ENCODE measurements around the gene ABCA9.
A peak's percentile ranks its signal among the peaks of the same experiment; 100 is the strongest.

ABCA9 gene

GRCh38 chr17:69059458-69060175 is 1.1 kb downstream of the ABCA9 start:
- H4K8ac ChIP-seq (ENCODE audit: low read depth, low read length) = no peak overlapping the region
- H3K79me2 ChIP-seq (ENCODE audit: control insufficient read depth, insufficient read depth, low read length) = no peaks in the 10 kb centered on the region
- H3K27me3 ChIP-seq (ENCODE audit: insufficient read depth, low read length, poor library complexity) = no peaks in the 10 kb centered on the region
- H3K27ac ChIP-seq (ENCODE audit: low read depth, low read length) = no peak overlapping the region
- no peak overlapping the region for H2BK15ac ChIP-seq (replicated peaks; ENCODE audit: low read depth)
- no peak overlapping the region for H3K4me2 ChIP-seq (ENCODE audit: low read length)
- no peak for DNase-seq
- H3K79me1 ChIP-seq (ENCODE audit: low read length) = no peaks in the 10 kb centered on the region
- no peak overlapping the region for H2AK5ac ChIP-seq (ENCODE audit: low read length)
- H3K18ac ChIP-seq (ENCODE audit: low read length) = no peak overlapping the region
- no peak overlapping the region for H3K23ac ChIP-seq (ENCODE audit: low read length)
- no peak overlapping the region for H3K4me3 ChIP-seq (ENCODE audit: low read length)
- no peaks in the 10 kb centered on the region for H3K36me3 ChIP-seq (ENCODE audit: control insufficient read depth, insufficient read depth, low read length)
- WGBS (ENCODE audit: extremely low coverage, insufficient coverage, low lambda C conversion rate) = no CpG with 5 or more reads among the region's 7 CpGs
- H2BK5ac ChIP-seq (ENCODE audit: low read length) = no peak overlapping the region
- no peak overlapping the region for H4K5ac ChIP-seq (ENCODE audit: low read length)
- H3K4ac ChIP-seq (ENCODE audit: low read depth, low read length) = no peak overlapping the region
- no peaks in the 10 kb centered on the region for H3K4me1 ChIP-seq (ENCODE audit: control insufficient read depth, low read depth, low read length)
- H2BK120ac ChIP-seq (ENCODE audit: low read depth, low read length) = no peak overlapping the region
- H3K9ac ChIP-seq (ENCODE audit: low read length) = no peak overlapping the region
- H3K56ac ChIP-seq (ENCODE audit: low read length) = no peak overlapping the region

GRCh38 chr17:69058165-69058564 is 2.6 kb downstream of the ABCA9 start:
- DNase-seq = peak; percentile 75

GRCh38 chr17:69057280-69057679 is 3.4 kb downstream of the ABCA9 start:
- DNase-seq = no peak
- Histone ChIP-seq H2BK120ac (ENCODE audit: low read depth, low read length) (no peak overlapping the region), H4K5ac (ENCODE audit: low read length) (no peak overlapping the region), H3K4me2 (ENCODE audit: low read length) (no peak overlapping the region), H3K23ac (ENCODE audit: low read length) (no peak overlapping the region), H2BK15ac (replicated peaks; ENCODE audit: low read depth) (no peak overlapping the region), H3K56ac (ENCODE audit: low read length) (no peak overlapping the region), H3K27me3 (ENCODE audit: insufficient read depth, low read length, poor library complexity) (no peaks in the 10 kb centered on the region), H3K4me1 (ENCODE audit: control insufficient read depth, low read depth, low read length) (no peaks in the 10 kb centered on the region), H3K79me1 (ENCODE audit: low read length) (no peaks in the 10 kb centered on the region), H2AK5ac (ENCODE audit: low read length) (no peak overlapping the region), H3K18ac (ENCODE audit: low read length) (no peak overlapping the region), H3K9ac (ENCODE audit: low read length) (no peak overlapping the region), H3K79me2 (ENCODE audit: control insufficient read depth, insufficient read depth, low read length) (no peaks in the 10 kb centered on the region), H3K36me3 (ENCODE audit: control insufficient read depth, insufficient read depth, low read length) (no peaks in the 10 kb centered on the region), H3K4me3 (ENCODE audit: low read length) (no peak overlapping the region), H4K8ac (ENCODE audit: low read depth, low read length) (no peak overlapping the region), H3K4ac (ENCODE audit: low read depth, low read length) (no peak overlapping the region), H3K27ac (ENCODE audit: low read depth, low read length) (no peak overlapping the region), H2BK5ac (ENCODE audit: low read length) (no peak overlapping the region)
- WGBS (ENCODE audit: extremely low coverage, insufficient coverage, low lambda C conversion rate) = no CpG with 5 or more reads among the region's 1 CpG

More at GRCh38 chr17:69058165-69058564, 2.6 kb downstream of the ABCA9 start:
- Histone ChIP-seq H3K79me1 (ENCODE audit: low read length) (no peaks in the 10 kb centered on the region), H3K9ac (ENCODE audit: low read length) (no peak overlapping the region), H3K4me3 (ENCODE audit: low read length) (no peak overlapping the region), H3K56ac (ENCODE audit: low read length) (no peak overlapping the region), H3K4me2 (ENCODE audit: low read length) (no peak overlapping the region), H2BK120ac (ENCODE audit: low read depth, low read length) (no peak overlapping the region), H2AK5ac (ENCODE audit: low read length) (no peak overlapping the region), H3K4me1 (ENCODE audit: control insufficient read depth, low read depth, low read length) (no peaks in the 10 kb centered on the region), H3K27me3 (ENCODE audit: insufficient read depth, low read length, poor library complexity) (no peaks in the 10 kb centered on the region), H2BK5ac (ENCODE audit: low read length) (no peak overlapping the region), H3K4ac (ENCODE audit: low read depth, low read length) (no peak overlapping the region), H3K23ac (ENCODE audit: low read length) (no peak overlapping the region), H4K5ac (ENCODE audit: low read length) (no peak overlapping the region), H3K36me3 (ENCODE audit: control insufficient read depth, insufficient read depth, low read length) (no peaks in the 10 kb centered on the region), H2BK15ac (replicated peaks; ENCODE audit: low read depth) (no peak overlapping the region), H3K18ac (ENCODE audit: low read length) (no peak overlapping the region), H3K27ac (ENCODE audit: low read depth, low read length) (no peak overlapping the region), H4K8ac (ENCODE audit: low read depth, low read length) (no peak overlapping the region), H3K79me2 (ENCODE audit: control insufficient read depth, insufficient read depth, low read length) (no peaks in the 10 kb centered on the region)
- no CpG with 5 or more reads among the region's 1 CpG for WGBS (ENCODE audit: extremely low coverage, insufficient coverage, low lambda C conversion rate)

GRCh38 chr17:69056179-69056823 is 4.4 kb downstream of the ABCA9 start:
- no peak overlapping the region for H2BK120ac ChIP-seq (ENCODE audit: low read depth, low read length)
- no peak overlapping the region for H3K4ac ChIP-seq (ENCODE audit: low read depth, low read length)
- H3K27me3 ChIP-seq (ENCODE audit: insufficient read depth, low read length, poor library complexity) = no peaks in the 10 kb centered on the region
- H2BK5ac ChIP-seq (ENCODE audit: low read length) = no peak overlapping the region
- no peak overlapping the region for H4K8ac ChIP-seq (ENCODE audit: low read depth, low read length)
- no peak overlapping the region for H3K9ac ChIP-seq (ENCODE audit: low read length)
- no peaks in the 10 kb centered on the region for H3K36me3 ChIP-seq (ENCODE audit: control insufficient read depth, insufficient read depth, low read length)
- no peak overlapping the region for H2AK5ac ChIP-seq (ENCODE audit: low read length)
- H3K18ac ChIP-seq (ENCODE audit: low read length) = no peak overlapping the region
- H3K79me2 ChIP-seq (ENCODE audit: control insufficient read depth, insufficient read depth, low read length) = no peaks in the 10 kb centered on the region
- H3K23ac ChIP-seq (ENCODE audit: low read length) = no peak overlapping the region
- no peak overlapping the region for H3K4me2 ChIP-seq (ENCODE audit: low read length)
- H2BK15ac ChIP-seq (replicated peaks; ENCODE audit: low read depth) = no peak overlapping the region
- no peak overlapping the region for H4K5ac ChIP-seq (ENCODE audit: low read length)
- H3K27ac ChIP-seq (ENCODE audit: low read depth, low read length) = no peak overlapping the region
- no peaks in the 10 kb centered on the region for H3K79me1 ChIP-seq (ENCODE audit: low read length)
- H3K56ac ChIP-seq (ENCODE audit: low read length) = no peak overlapping the region
- H3K4me3 ChIP-seq (ENCODE audit: low read length) = no peak overlapping the region
- no peaks in the 10 kb centered on the region for H3K4me1 ChIP-seq (ENCODE audit: control insufficient read depth, low read depth, low read length)
- WGBS (ENCODE audit: extremely low coverage, insufficient coverage, low lambda C conversion rate) = no CpG with 5 or more reads among the region's 3 CpGs
- no peak for DNase-seq

- H3K4ac ChIP-seq (ENCODE audit: low read depth, low read length) = no peak overlapping the region
- H4K8ac ChIP-seq (ENCODE audit: low read depth, low read length) = no peak overlapping the region
- no peak overlapping the region for H3K56ac ChIP-seq (ENCODE audit: low read length)
- H3K4me1 ChIP-seq (ENCODE audit: control insufficient read depth, low read depth, low read length) = no peaks in the 10 kb centered on the region
- WGBS (ENCODE audit: extremely low coverage, insufficient coverage, low lambda C conversion rate) = no CpG with 5 or more reads among the region's 2 CpGs
- DNase-seq = no peak
- H3K36me3 ChIP-seq (ENCODE audit: control insufficient read depth, insufficient read depth, low read length) = no peaks in the 10 kb centered on the region
- no peak overlapping the region for H3K18ac ChIP-seq (ENCODE audit: low read length)
- no peak overlapping the region for H2BK15ac ChIP-seq (replicated peaks; ENCODE audit: low read depth)
- no peaks in the 10 kb centered on the region for H3K79me2 ChIP-seq (ENCODE audit: control insufficient read depth, insufficient read depth, low read length)
- H2BK5ac ChIP-seq (ENCODE audit: low read length) = no peak overlapping the region
- no peak overlapping the region for H4K5ac ChIP-seq (ENCODE audit: low read length)
- H3K9ac ChIP-seq (ENCODE audit: low read length) = no peak overlapping the region
- no peak overlapping the region for H2BK120ac ChIP-seq (ENCODE audit: low read depth, low read length)
- H3K79me1 ChIP-seq (ENCODE audit: low read length) = no peaks in the 10 kb centered on the region
- H2AK5ac ChIP-seq (ENCODE audit: low read length) = no peak overlapping the region
- H3K23ac ChIP-seq (ENCODE audit: low read length) = no peak overlapping the region
- H3K27ac ChIP-seq (ENCODE audit: low read depth, low read length) = no peak overlapping the region
- H3K4me2 ChIP-seq (ENCODE audit: low read length) = no peak overlapping the region
- H3K4me3 ChIP-seq (ENCODE audit: low read length) = no peak overlapping the region
- no peaks in the 10 kb centered on the region for H3K27me3 ChIP-seq (ENCODE audit: insufficient read depth, low read length, poor library complexity)
Measured at GRCh38 chr17:69055334-69055733, 5.4 kb downstream of the ABCA9 start.
